GM18498 (cell line): ENCODE results near the gene CDH4.

Experiments
- ATAC-seq: cut with Tn5 transposase; IDR thresholded peaks from one replicate; pipeline ENCODE4 v1.9.1; 2021; ENCODE audit warnings: mild to moderate bottlenecking, moderate library complexity; ENCODE audit not compliant: unreplicated experiment

Gene CDH4

DNA sequence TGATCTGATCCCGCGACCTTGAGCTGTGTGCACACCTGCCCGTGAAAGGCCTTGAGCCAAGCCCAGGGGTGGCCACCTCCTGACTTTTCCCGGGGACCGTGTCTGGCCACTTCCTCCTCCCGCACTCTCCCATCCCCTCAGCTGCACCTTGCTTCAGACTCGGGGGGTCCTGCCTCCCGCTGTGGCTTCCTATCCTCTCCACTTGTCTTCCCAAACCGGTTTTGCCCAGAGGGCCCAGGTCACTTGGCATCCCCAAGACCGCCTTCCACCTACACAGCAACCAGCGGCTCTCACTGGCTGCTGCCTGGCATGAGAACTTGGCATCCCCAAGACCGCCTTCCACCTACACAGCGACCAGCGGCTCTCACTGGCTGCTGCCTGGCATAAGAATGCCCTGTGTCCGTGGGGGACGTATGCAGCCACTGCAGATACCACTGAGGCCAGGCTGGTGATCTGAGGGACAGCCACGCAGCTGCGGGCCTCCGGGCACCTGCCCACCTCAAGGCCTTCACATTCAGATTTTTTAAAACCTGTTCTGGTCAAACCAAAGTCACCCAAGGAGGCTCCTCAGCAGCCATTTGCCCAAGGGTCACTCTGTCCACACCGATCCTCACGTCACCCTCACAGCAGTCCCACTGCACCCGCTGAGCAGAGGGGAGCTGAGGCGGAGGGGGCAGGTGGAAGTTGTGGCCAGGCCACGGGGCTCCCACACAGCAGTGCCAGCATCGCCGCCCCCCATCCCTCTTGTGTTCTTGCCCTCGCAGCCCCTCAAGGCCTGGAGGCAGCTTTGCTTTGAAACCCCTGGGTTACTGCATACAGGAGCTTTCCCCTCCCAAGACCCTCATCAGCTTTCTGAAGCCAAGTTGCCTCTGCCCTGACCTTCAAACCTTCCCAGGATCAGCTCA lies 568.1 kb downstream of the CDH4 start:
- no peak for ATAC-seq

DNA sequence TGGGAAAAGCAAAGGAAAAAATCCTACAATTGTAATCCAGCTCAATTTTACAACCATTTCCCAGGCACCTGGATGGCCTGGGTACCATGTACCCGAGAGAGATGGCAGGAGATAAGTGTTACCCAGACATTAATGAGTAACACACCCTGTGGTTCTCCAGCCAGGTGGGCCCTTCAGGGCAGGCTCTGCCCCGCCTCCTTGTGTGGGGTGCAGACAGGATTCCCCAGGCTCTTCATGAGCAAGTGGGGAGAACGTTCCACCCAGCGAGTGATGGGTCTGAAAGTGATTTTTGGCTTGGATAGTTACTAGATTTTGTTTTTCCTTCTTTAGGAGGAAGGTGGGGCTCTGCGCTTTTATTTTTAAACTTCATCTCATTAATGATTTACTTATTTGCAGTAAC lies 569.7 kb downstream of the CDH4 start:
- no peak for ATAC-seq

DNA sequence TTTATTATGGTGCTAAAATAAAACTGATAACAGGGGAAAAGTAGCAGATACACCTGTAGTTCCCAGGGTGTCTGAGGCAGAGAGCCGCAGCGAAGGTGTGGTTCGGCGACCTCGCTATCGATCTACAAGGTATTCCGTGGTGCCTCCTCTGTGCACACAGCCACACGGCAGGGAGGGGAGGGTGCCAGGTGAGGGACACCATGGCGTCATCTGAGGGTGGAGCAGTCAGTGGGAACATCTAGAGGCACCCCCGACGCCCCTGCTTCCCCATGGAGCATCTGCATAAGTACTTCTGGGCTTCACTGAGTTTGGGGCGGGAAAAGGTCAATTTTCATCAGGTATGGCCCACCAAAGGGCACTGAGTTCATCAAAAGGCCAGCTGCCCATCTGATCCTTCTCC lies 570.3 kb downstream of the CDH4 start:
- ATAC-seq, result no peak

DNA sequence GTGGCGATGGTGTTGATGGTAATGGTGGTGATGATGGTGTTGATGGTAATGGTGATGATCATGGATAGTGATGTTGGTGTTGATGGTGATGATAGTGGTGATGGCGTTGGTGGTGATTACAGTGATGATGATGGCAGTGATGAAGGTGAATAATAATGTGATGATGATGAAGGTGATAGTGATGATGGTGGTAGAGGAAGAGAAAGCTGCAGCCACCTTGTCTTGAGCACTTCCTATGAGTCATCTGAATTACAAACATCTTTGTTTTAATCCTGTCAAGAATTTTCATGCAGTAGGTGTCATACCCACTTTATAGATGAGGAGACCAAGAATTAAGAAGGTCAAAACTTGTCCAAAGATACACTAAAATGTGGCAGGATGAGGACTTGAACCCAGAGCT lies 571.2 kb downstream of the CDH4 start:
- ATAC-seq, result no peak

DNA sequence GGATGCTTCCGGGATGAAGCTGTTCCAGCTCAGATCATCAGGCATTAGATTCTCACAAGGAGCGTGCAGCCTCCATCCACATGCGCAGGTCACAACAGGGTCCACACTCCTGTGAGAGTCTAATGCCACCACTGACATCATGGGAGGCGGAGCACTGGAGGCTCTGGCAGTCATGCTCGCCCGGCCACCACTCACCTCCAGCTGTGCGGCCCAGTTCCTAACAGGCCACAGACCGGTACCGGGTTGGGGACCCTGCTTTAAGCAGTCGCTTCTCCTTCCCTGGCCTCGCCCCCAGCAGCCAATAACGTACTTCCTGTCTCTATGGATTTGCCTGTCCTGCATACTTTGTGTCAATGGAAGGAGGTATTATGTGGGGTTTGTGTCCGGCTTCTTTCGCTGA lies 576.8 kb downstream of the CDH4 start:
- no peak for ATAC-seq

DNA sequence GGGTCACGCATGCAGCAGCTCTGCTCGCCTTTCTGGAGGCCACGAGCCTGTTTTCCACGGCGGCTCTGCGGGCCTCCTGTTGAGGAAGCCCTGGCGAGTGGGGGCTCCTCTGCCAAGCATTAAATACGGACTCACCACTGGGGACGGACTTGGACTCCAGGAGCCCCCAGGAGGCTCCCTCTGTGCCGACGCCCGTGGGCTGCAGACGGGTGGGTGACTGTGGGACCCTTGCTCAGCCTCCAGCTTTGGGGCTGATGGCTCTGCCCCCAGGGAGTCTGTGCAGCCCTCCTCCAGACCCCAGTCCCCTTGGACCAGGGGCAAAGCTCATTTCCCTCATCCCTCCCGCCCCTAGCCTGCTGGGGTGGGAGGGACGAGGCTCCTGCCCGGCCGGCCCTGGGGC lies 577.5 kb downstream of the CDH4 start:
- no peak for ATAC-seq

DNA sequence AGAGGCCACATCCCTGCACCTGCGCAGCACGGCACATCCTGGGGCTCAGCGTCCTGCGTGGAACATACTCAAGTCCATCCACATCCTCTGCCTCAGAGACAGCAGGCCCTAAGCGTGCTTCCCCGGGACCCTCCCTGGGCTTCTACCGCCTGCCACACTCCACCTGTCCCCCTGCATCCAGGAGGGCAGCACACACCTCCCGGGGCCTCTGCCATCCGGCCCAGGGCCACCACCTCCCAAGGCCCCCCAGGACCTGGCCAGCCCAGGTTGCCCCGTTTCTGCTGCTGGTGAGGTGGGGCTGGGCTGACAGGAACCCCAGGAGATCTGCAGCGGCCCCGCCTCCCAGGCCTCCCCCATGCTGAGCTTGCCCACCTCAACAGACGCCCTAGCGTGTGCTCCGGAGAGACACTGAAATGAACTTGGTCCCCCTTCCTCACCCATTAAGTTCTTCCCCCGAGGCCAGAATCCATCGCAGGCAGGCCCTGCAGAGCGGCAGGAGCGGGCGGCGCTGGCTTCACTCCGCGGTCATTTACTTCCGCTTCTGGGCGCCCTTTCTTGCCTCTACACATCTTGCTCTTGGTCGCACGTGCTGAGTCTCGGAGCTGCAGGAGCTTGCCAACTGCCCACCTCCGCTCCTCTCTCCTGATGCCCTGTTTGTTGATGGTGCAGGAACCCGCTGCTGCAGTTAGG lies 578.3 kb downstream of the CDH4 start:
- ATAC-seq, result no peak

DNA sequence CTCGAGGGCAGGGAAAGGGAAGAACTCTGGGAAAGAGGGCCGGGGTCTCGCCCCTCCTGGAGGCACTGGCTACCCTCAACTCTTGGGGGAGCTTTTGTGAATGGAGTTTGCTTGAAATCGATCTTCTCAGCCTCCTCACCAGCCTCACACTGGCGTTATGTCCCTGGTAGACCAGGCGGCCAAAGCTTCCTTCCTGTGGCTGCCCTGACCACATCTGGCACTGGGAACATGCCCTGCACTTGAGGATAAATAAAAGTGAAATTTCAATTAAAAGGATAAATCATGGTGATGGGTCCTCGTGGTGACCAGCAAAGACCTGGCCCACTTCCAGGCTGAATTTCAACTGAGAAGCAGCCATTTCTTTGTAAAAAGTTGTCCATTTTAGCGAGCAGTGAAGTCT lies 578.9 kb downstream of the CDH4 start:
- ATAC-seq, result no peak

DNA sequence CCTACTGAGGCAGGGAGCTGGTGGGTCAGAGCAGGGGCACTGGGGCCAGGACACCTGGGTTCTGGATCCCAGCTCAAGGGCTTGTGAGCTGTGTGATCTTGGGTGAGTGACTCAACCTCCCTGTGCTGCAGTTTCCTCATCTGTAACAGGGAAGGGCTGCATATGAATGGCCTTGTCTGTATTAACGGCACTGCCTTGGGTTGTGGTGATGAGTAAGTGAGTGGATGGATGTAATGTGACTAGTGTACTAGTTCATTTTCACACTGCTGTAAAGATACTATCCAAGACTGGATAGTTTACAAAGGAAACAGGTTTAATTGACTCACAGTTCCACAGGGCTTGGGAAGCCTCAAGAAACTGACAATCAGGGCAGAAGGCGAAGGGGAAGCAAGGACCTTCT lies 580.1 kb downstream of the CDH4 start:
- no peak for ATAC-seq

DNA sequence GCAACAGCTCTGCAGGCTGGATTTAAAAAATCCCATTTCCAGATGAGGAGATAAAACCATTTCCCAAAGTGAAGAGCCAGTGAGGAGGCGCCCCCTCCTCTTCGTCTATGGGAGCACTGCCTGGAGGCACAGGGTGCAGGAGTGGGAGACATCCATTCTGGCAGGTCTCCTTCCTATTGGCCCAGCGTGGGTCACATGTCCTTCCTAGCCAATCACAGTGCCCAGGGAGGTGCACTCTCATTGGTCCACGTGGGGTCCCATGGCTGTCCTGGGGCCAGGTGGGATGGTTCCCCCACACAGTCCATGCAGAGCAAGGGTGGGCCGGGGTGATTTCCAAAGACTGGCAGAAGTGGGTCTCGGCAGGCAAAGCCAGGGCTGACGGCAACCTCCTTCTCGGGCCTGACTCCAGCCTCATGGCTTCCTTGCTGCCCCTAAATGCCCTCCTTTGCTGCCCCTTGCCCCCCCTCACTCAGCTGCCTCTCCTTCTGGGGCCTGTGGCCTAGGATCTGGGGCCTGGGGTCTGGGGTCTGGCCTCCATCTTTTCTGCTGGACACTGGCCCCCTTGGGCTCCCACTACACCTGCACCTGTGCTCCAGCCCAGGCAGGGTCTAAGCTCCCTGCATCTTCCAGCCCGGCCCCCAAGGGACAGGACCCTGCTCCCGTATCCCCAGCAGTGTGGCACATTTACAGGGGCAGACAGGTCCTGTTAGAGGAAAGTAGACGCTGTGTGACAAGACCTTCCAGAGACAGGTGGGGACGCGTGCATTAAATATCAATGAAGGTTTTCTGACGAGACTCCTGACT lies 581.9 kb downstream of the CDH4 start:
- no peak for ATAC-seq

DNA sequence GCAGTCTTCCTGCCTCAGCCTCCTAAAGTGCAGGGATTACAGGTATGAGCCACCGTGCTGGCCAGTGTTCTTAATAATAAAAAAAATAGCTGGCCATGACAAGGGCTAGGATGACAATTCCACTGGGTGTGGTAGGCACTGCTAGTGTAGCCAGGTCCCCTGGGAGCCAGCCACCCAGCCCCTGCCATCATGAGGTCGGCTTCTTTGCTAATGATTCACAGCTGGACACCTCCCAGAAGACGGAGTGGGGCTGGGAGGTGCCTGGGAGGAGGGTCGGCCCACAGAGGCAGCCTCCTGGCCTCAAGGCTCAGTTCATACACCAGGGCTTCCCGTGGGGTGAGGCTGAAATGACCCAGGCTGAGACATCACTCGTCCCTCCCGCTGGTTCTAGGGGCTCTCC lies 583.2 kb downstream of the CDH4 start:
- ATAC-seq, result no peak

DNA sequence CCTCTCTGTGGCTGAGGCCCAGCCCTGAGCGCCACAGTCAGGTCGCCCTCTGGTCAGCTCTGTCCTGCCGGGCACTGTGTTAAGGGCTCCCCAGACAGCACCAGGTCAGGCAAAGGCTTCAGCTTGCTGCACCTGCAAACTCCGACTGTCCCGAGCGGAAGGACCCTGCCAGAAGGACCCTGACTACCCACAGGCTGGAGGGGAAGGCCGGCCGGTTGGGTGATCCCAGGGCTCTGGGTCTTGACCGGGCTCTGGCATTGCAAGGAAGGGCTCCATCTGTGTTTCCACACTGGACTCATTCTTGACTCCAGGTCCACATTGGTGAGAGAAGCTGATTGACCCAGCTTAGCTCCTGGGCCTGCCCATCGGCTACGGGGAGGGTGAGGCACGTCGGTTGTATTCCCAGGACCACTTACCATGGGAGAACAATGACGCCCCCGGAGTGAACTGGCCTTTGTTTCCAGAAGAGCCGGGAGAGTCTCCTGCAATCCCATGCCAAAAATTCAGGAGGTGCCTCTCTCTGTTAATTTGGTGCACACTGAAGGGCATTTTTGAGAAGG lies 583.8 kb downstream of the CDH4 start:
- ATAC-seq, result no peak

DNA sequence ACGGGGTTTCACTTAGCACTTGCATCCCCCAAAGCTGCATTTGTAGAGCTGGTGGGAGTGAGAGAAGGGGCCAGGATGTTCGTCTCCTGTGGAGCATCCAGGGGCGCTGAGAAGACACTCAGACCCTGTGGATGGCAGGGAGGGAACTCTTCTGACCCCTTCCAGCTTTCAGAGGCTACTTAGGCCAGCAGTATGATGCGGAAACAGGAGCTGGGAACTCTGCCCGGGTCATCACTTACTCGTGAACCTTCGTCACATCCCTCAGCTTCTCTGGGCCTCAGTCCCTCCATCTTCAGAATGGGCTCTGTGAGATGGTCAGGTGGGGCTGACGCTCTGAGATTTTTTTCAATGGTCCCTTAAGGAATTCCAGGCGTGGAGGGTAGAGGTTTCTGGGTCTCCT lies 585.1 kb downstream of the CDH4 start:
- ATAC-seq, result no peak

DNA sequence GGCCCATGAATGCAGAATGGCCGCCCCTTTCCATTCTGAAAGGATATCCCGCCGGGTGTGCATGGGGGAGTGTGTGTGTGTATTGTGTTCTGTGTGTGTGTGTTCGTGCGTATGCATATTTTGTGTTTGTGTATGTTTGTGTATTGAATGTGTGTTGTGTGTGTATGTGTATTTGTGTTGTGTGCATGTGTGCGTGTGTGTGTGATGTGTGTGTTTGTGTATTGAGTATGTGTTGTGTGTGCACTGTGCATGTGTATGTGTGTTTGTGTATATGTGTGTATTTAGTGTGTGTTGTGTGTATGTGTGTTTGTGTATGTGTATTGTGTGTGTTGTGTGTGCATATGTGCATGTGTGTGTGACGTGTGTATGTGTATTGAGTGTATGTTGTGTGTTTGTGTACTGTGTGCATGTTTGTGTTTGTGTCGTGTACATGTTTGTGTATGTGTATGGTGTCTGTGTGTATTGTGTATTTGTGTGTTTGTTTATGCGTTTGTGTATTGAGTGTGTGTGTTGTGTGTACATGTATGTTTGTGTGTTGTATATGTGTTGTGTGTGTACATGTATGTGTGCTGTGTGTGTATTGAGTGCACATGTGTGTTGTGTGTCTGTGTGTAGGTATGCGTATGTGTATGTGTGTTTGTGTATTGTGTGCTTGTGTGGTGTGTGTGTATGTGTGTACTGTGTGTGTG lies 587.3 kb downstream of the CDH4 start:
- ATAC-seq, result no peak

DNA sequence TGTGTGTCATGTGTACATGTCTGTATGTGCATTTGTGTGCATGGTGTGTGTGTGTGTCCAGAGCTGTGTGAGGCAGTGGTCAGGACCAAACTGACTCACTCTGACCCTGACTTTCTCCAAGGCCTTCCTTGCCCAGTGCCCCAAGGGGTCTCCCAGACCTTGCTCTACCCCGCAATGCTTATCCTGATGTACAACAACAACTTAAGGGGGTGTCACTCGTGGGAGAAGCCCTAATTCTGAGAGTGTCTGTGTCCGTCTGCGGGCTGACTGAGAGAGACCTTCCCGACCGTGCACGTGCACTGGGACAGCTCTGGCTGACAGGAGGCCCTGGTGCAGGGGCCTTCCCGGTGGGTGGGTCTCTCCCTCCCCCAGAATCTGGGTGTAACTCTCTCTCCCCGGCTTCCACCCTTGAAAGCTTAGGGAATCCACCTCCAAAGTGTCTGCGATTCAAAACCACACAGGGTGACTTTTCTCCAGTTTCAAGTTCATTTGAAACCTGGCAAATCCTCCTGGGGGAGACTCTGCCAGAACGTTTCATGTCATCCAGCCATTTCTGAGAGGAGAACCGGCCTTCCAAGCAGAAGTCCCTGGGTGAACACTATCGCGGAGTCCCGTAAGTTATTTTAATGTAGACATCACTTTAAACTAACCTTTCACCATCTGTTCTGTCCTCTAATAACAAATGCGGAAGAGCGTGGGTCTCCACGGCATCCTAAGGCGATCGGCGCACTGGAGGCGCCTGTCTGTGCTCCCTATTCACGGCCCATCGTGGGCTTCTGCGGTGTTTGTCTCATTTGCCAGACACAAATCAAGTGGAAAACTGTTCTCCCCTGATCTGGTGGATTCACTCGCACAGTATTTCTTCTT lies 588.1 kb downstream of the CDH4 start:
- ATAC-seq, result no peak

DNA sequence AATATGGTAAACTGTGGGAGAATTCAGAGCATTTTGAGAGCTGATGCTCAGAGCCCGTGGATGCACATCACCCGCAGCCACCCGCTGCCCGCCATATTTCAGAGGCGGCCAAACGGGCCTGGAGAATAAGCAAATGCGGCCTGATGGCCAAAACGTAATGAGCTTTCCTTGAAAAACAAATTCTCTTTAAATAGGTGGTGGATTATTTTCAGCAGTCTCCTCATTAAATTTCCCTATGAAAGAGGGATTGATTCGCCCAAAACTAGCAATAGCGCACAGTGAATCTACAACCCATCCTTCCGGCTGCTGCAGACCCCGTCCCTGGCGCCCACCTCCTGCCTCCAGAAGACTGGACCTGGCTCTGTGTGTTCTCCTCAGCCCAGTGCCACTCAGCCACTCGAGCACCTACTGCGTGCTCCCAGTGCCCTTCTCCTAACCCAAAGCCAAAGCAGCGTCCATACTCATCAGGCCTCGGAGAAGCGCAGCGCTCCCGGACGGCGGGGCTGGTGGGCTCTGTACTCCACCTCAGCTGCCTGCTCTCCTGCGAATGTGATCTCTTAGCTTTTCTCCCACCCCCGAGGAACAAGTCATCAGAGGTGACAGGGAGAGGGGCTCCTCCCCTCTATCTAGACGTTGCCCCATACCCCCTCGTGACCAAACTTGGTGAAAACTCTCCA lies 588.9 kb downstream of the CDH4 start:
- no peak for ATAC-seq

DNA sequence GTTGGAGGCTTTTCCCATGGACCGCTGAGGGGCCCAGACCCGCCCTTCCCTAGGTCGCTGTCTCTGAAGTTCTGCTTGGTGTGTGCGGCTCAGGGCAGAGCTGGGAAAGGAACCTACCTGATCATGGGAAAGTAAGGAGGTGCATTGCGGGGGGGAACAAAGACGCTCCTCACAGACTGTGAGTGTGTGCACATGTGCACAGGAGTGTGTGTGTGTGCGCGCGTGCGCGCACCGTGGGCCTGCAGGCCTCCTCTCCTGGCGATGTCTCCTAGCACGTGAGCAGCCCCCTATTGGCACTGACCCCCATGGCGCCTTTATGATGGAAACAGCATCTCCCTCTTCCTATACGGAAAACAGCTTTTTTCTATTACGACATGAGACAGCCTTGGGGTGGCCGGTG lies 589.5 kb downstream of the CDH4 start:
- ATAC-seq, result no peak

DNA sequence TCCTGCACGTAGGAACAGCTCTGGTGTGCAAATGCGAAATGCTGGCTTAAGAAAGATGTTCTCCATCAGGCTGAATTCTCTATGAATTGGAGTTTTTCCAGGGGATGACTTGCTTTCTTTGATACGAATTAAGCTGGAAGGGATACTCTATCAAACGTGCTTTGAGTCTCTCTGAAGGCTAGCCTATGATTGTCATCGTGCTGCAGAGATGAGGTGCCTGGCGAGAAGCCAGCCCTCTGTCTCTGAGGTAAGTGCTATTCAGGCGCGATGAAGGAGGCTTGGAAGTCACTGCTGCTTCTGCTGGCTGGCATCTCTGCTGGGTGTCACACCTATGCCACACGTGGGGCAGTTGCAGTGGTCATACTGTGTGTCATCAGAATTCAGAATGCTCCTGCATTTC lies 589.9 kb downstream of the CDH4 start:
- no peak for ATAC-seq

DNA sequence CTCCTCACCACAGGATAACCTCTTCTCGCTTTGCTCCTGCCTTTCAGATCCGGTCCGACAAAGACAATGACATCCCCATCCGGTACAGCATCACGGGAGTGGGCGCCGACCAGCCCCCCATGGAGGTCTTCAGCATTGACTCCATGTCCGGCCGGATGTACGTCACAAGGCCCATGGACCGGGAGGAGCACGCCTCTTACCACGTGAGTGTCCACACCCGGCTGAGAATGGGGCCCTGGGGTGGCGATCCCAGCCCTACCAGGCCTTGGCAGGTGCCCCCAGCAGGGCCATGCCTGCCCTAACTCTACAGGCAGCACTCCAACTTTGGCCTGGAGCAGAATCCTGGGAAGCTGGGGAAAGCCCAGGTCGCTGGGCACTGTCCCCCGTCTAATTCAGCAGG lies 592.6 kb downstream of the CDH4 start:
- no peak for ATAC-seq
